GM12878 (cell line): ENCODE results near the gene AKT1S1. TPM values are rescaled to one million over a fixed set of nuclear protein-coding genes. Genes with fewer than 3 reads are reported as not detected.

Experiments used
- ATF7 ChIP-seq: fragments of 450-650 bp; IDR thresholded peaks from 2 replicates; pipeline ENCODE4 v1.6.1; 2016; ENCODE audit warnings: low read depth, mild to moderate bottlenecking
- BCL11A ChIP-seq: IDR thresholded peaks from 2 replicates; pipeline ENCODE4 v1.6.1; 2011; ENCODE audit warnings: low read depth, low read length
- BCL3 ChIP-seq: IDR thresholded peaks from 2 replicates; pipeline ENCODE4 v1.6.1; 2011; ENCODE audit warnings: borderline replicate concordance, low read depth, mild to moderate bottlenecking, moderate library complexity, low read length; ENCODE audit not compliant: insufficient read depth, poor library complexity, severe bottlenecking
- BHLHE40 ChIP-seq, 2 experiments: fragments of 450-650 bp in 1 of 2; IDR thresholded peaks; 2 replicates each; pipeline ENCODE4 v1.6.1; 2011 to 2017; ENCODE audit warnings: low read depth in 2 of 2, borderline replicate concordance in 1 of 2, improper control_type of control experiment in 1 of 2, low read length in 1 of 2, mild to moderate bottlenecking in 1 of 2
- CBFB ChIP-seq: IDR thresholded peaks from 2 replicates; pipeline ENCODE4 v1.6.1; 2016; ENCODE audit warnings: antibody characterized with exemption, low read depth
- CEBPB ChIP-seq, 2 experiments: fragments of 150-350 bp in 1 of 2; IDR thresholded peaks; 2 replicates each; pipeline ENCODE4 v1.6.1; 2012 to 2014; ENCODE audit warnings: low read depth in 2 of 2, low read length in 2 of 2, borderline replicate concordance in 1 of 2, inconsistent platforms in 1 of 2
- CHD1 ChIP-seq: IDR thresholded peaks from 2 replicates; pipeline ENCODE4 v1.6.1; 2012; ENCODE audit warnings: low read depth, low read length, improper control_type of control experiment
- CHD2 ChIP-seq: IDR thresholded peaks from 2 replicates; pipeline ENCODE4 v1.6.1; 2011; ENCODE audit warnings: low read depth, low read length, improper control_type of control experiment, borderline replicate concordance
- CREM ChIP-seq: IDR thresholded peaks from 2 replicates; pipeline ENCODE4 v1.6.1; 2014; ENCODE audit warnings: antibody characterized with exemption, low read depth
- DPF2 ChIP-seq: fragments of 450-650 bp; IDR thresholded peaks from 2 replicates; pipeline ENCODE4 v1.6.1; 2017; ENCODE audit warnings: mild to moderate bottlenecking
- ESRRA ChIP-seq: IDR thresholded peaks from 2 replicates; pipeline ENCODE4 v1.6.1; 2012; ENCODE audit warnings: mild to moderate bottlenecking, low read length, improper control_type of control experiment
- MEF2B ChIP-seq: fragments of 450-650 bp; IDR thresholded peaks from 2 replicates; pipeline ENCODE4 v1.6.1; 2018; ENCODE audit warnings: mild to moderate bottlenecking, moderate library complexity; ENCODE audit not compliant: partially characterized antibody, poor library complexity, severe bottlenecking
- NFYA ChIP-seq: IDR thresholded peaks from 2 replicates; pipeline ENCODE4 v1.6.1; 2011; ENCODE audit warnings: low read depth, mild to moderate bottlenecking, low read length, improper control_type of control experiment, borderline replicate concordance
- NR2C1 ChIP-seq: fragments of 450-650 bp; IDR thresholded peaks from 2 replicates; pipeline ENCODE4 v1.6.1; 2017; ENCODE audit warnings: antibody characterized with exemption, mild to moderate bottlenecking, moderate library complexity
- NR2C2 ChIP-seq: IDR thresholded peaks from 2 replicates; pipeline ENCODE4 v1.6.1; 2011; ENCODE audit warnings: borderline replicate concordance, low read depth; ENCODE audit not compliant: control insufficient read depth, insufficient read length
- NR2F1 ChIP-seq: fragments of 450-650 bp; conservative IDR thresholded peaks from 2 replicates; pipeline ENCODE4 v1.6.1; 2017; ENCODE audit warnings: mild to moderate bottlenecking
- POLR2A ChIP-seq: IDR thresholded peaks from 2 replicates; pipeline ENCODE4 v1.6.1; 2011; ENCODE audit warnings: low read depth, mild to moderate bottlenecking, low read length
- POLR2AphosphoS2 ChIP-seq: IDR thresholded peaks from 2 replicates; pipeline ENCODE4 v1.6.1; 2011; ENCODE audit warnings: low read depth, mild to moderate bottlenecking, low read length, improper control_type of control experiment, moderate library complexity
- POU2F2 ChIP-seq: IDR thresholded peaks from 3 replicates; pipeline ENCODE4 v1.6.1; 2011; ENCODE audit warnings: low read depth, mild to moderate bottlenecking, low read length, borderline replicate concordance
- SMC3 ChIP-seq: IDR thresholded peaks from 2 replicates; pipeline ENCODE4 v1.6.1; 2011; ENCODE audit warnings: low read length, improper control_type of control experiment, borderline replicate concordance
- TCF12 ChIP-seq: IDR thresholded peaks from 2 replicates; pipeline ENCODE4 v1.6.1; 2011; ENCODE audit warnings: low read depth, mild to moderate bottlenecking, low read length
- ZBED1 ChIP-seq: IDR thresholded peaks from 2 replicates; pipeline ENCODE4 v1.6.1; 2016; ENCODE audit warnings: borderline replicate concordance
- ZNF384 ChIP-seq: IDR thresholded peaks from 2 replicates; pipeline ENCODE4 v1.6.1; 2012; ENCODE audit warnings: low read depth, mild to moderate bottlenecking, low read length, improper control_type of control experiment, borderline replicate concordance
- ZNF687 ChIP-seq: fragments of 450-650 bp; IDR thresholded peaks from 2 replicates; pipeline ENCODE4 v1.6.1; 2017; ENCODE audit warnings: mild to moderate bottlenecking, moderate library complexity
- polyA plus RNA-seq, 11 experiments: library from polyadenylated mRNA; depleted of rRNA in 4 of 11; unstranded in 6 of 11; stranded (reverse) in 5 of 11; fragments of >200 nt; fragmentation: Nextera tagmentation in 4 of 11; fragmentation: Illumina TruSeq in 1 of 11; extraction: Ambion mirVana in 4 of 11; extraction: Trizol in 1 of 11; gene quantifications; 1 replicate in 1 of 11; 2 replicates in 10 of 11; pipeline versions ENCODE4 v1.2.1 to v1.2.3, GENCODE V29; 2011 to 2016; ENCODE audit warnings: inconsistent platforms in 2 of 11, missing spikeins in 2 of 11, low read depth in 1 of 11
- total RNA-seq, 4 experiments: library from RNA; depleted of rRNA in 3 of 4; stranded (reverse); fragments of >200 nt in 3 of 4; fragmentation: Illumina TruSeq in 1 of 4; extraction: Trizol in 1 of 4; gene quantifications; 2 replicates each; pipeline versions ENCODE4 v1.2.1 to v1.2.3, GENCODE V29; 2013 to 2021

AKT1S1 gene
- total and polyA plus RNA-seq, 10 of the 15 experiments (the other 5 are each of a cell fraction or from before 2014, with no cell fraction given), result 0.43 to 23.0 (median 12.3) TPM

- TF ChIP-seq BCL3 (no peak), ZBED1 (no peak), NFYA (no peak), POU2F2 (peak; percentile 24; the same call in 1 of the 3 replicates), NR2F1 (peak; percentile 64), CEBPB (IDR thresholded peaks at IDR 0.05; ENCODE audit: borderline replicate concordance in 1 of 2, low read depth in 2 of 2, low read length in 2 of 2) (peak; percentile 50 to 98; a peak in 2 of 4 replicates), TCF12 (peak; percentile 75; the same call in 1 of the 2 replicates), NR2C1 (no peak), CREM (peak; percentile 51; the same call in 1 of the 2 replicates), POLR2AphosphoS2 (0 out of 2 replicates have a peak, but pooled peaks have one; percentile 29), BCL11A (no peak), ATF7 (peak; percentile 40; the same call in 1 of the 2 replicates), ZNF384 (0 out of 2 replicates have a peak, but pooled peaks have one; percentile 14), MEF2B (peak; percentile 89), CHD1 (no peak), SMC3 (peak; percentile 28; the same call in 1 of the 2 replicates), NR2C2 (no peak), POLR2A (peak; percentile 74), ZNF687 (peak; percentile 48; the same call in 1 of the 2 replicates), DPF2 (0 out of 2 replicates have a peak, but pooled peaks have one; percentile 26), CHD2 (peak; percentile 84), ESRRA (0 out of 2 replicates have a peak, but pooled peaks have one; percentile 22), BHLHE40 (IDR thresholded peaks at IDR 0.05; ENCODE audit: borderline replicate concordance in 1 of 2, low read depth in 2 of 2, low read length in 1 of 2) (peak; percentile 32 to 57; a peak in 2 of 4 replicates), CBFB (peak; percentile 37; the same call in 1 of the 2 replicates)
Observed at GRCh38 chr19:49924004-49924880, 47.1 kb upstream of the AKT1S1 start (continued).
